PFSK-1 (cell line): ENCODE results near the gene SAE1.

Source experiments
- FOXP2 ChIP-seq: optimal IDR thresholded peaks from 2 replicates; pipeline ENCODE3; 2011; ENCODE audit warnings: borderline replicate concordance, control low read depth, inconsistent platforms; ENCODE audit not compliant: insufficient read depth; ENCODE audit errors: extremely low read length, extremely low read depth
- POLR2AphosphoS5 ChIP-seq: IDR thresholded peaks from 2 replicates; pipeline ENCODE4 v1.6.1; 2012; ENCODE audit warnings: low read depth, mild to moderate bottlenecking, control low read depth, low read length, moderate library complexity
- REST ChIP-seq, 2 experiments: IDR thresholded peaks; 2 replicates each; pipeline versions ENCODE4 v1.6.1 to v1.8.0; 2011 to 2012; ENCODE audit warnings: low read depth in 2 of 2, low read length in 2 of 2, control low read depth in 1 of 2, inconsistent platforms in 1 of 2, mild to moderate bottlenecking in 1 of 2, moderate library complexity in 1 of 2; ENCODE audit not compliant: insufficient read depth in 1 of 2
- SIN3A ChIP-seq: IDR thresholded peaks from 2 replicates; pipeline ENCODE4 v1.6.1; 2012; ENCODE audit warnings: mild to moderate bottlenecking, low read length, moderate library complexity, borderline replicate concordance; ENCODE audit not compliant: insufficient read depth
- TAF1 ChIP-seq: IDR thresholded peaks from 2 replicates; pipeline ENCODE4 v1.6.1; 2012; ENCODE audit warnings: low read length, control low read depth, borderline replicate concordance; ENCODE audit not compliant: insufficient read depth

The SAE1 gene

GRCh38 chr19:47089767-47090350 is 40.8 kb upstream of the SAE1 start:
- TF ChIP-seq SIN3A, result no peak
- TF ChIP-seq FOXP2, result no peak
- no peak for TF ChIP-seq POLR2AphosphoS5

GRCh38 chr19:47093254-47093653 is 37.4 kb upstream of the SAE1 start:
- TF ChIP-seq FOXP2 (no peak), REST (IDR thresholded peaks at IDR 0.05; ENCODE audit: insufficient read depth in 1 of 2, low read depth in 2 of 2, low read length in 2 of 2) (no peak), SIN3A (no peak), TAF1 (no peak), POLR2AphosphoS5 (no peak)

- no peak for TF ChIP-seq REST (IDR thresholded peaks at IDR 0.05; ENCODE audit: insufficient read depth in 1 of 2, low read depth in 2 of 2, low read length in 2 of 2)
- TF ChIP-seq SIN3A, result no peak
- TF ChIP-seq POLR2AphosphoS5, result no peak
- TF ChIP-seq FOXP2, result no peak
- no peak for TF ChIP-seq TAF1
These were observed 36.8 kb upstream of the SAE1 start for GRCh38 chr19:47093841-47094240.

- no peak for TF ChIP-seq FOXP2
- TF ChIP-seq REST (IDR thresholded peaks at IDR 0.05; ENCODE audit: insufficient read depth in 1 of 2, low read depth in 2 of 2, low read length in 2 of 2), result no peak
- TF ChIP-seq TAF1, result no peak
- TF ChIP-seq SIN3A, result no peak
- no peak for TF ChIP-seq POLR2AphosphoS5
These were observed 35.8 kb upstream of the SAE1 start for GRCh38 chr19:47094557-47095475.

- no peak for TF ChIP-seq REST (IDR thresholded peaks at IDR 0.05; ENCODE audit: insufficient read depth in 1 of 2, low read depth in 2 of 2, low read length in 2 of 2)
- no peak for TF ChIP-seq TAF1
- TF ChIP-seq SIN3A, result no peak
- TF ChIP-seq POLR2AphosphoS5, result no peak
- TF ChIP-seq FOXP2, result no peak
These were observed 35.0 kb upstream of the SAE1 start for GRCh38 chr19:47095476-47096099.
